K562 (cell line): ENCODE measurements around the gene SULT2B1. TPM values are rescaled to one million over a fixed set of nuclear protein-coding genes. Genes with fewer than 3 reads are reported as not detected.

Experiments
- RFX1 ChIP-seq: fragments of 450-650 bp; IDR thresholded peaks from 2 replicates; pipeline ENCODE4 v1.6.1; 2016; ENCODE audit warnings: mild to moderate bottlenecking, moderate library complexity
- SIN3B ChIP-seq: fragments of 450-650 bp; IDR thresholded peaks from 2 replicates; pipeline ENCODE4 v1.6.1; 2017; ENCODE audit warnings: low read depth, mild to moderate bottlenecking, moderate library complexity
- ZBTB7A ChIP-seq: IDR thresholded peaks from 2 replicates; pipeline ENCODE4 v1.6.1; 2011; ENCODE audit warnings: low read depth, mild to moderate bottlenecking, low read length, moderate library complexity, borderline replicate concordance; ENCODE audit not compliant: control insufficient read depth
- ZNF282 ChIP-seq: sonication (generic); formaldehyde crosslinking; IDR thresholded peaks from 2 replicates; pipeline ENCODE4 v1.8.1; 2023; ENCODE audit warnings: missing genetic modification reagents
- ZNF311 ChIP-seq: fragments of 250-450 bp; sonication (Bioruptor Pico); IDR thresholded peaks from 2 replicates; pipeline ENCODE4 v1.4.0; 2020; ENCODE audit warnings: mild to moderate bottlenecking, moderate library complexity
- polyA plus RNA-seq, 8 experiments: library from polyadenylated mRNA; depleted of rRNA in 4 of 8; stranded (reverse) in 5 of 8; unstranded in 3 of 8; fragments of >200 nt; fragmentation: Nextera tagmentation in 2 of 8; fragmentation: Illumina TruSeq in 1 of 8; extraction: Ambion mirVana in 2 of 8; extraction: Trizol in 1 of 8; gene quantifications; 2 replicates each; pipeline versions ENCODE4 v1.2.1 to v1.2.3, GENCODE V29; 2011 to 2014; ENCODE audit warnings: inconsistent platforms in 1 of 8, missing spikeins in 1 of 8
- total RNA-seq, 7 experiments: library from RNA; depleted of rRNA in 6 of 7; stranded (reverse); fragments of >200 nt in 6 of 7; fragmentation: Illumina TruSeq in 2 of 7; extraction: Trizol in 2 of 7; gene quantifications; 2 replicates each; pipeline versions ENCODE4 v1.2.1 to v1.2.3, GENCODE V29; 2011 to 2021; ENCODE audit warnings: low replicate concordance in 1 of 7
- TF ChIP-seq, protein P1 (sequence below): sonication (generic); formaldehyde crosslinking; IDR thresholded peaks from 2 replicates; pipeline ENCODE4 v1.8.1; 2023; ENCODE audit warnings: missing genetic modification reagents, mild to moderate bottlenecking, borderline replicate concordance
- TF ChIP-seq, protein P2 (sequence below), 2 experiments: fragments of 200-800 bp in 1 of 2; sonication (Bioruptor generic) in 1 of 2; sonication (generic) in 1 of 2; formaldehyde crosslinking in 1 of 2; IDR thresholded peaks in 1 of 2; conservative IDR thresholded peaks in 1 of 2; 2 replicates each; pipeline versions ENCODE4 v1.5.0 to v1.6.1; 2016 to 2020; ENCODE audit warnings: missing compliant biosample characterization in 1 of 2, missing genetic modification characterization in 1 of 2, missing genetic modification reagents in 1 of 2
- TF ChIP-seq, protein P3 (sequence below), 2 experiments: fragments of 450-650 bp; IDR thresholded peaks; 2 replicates each; pipeline ENCODE4 v1.6.1; 2016; ENCODE audit warnings: mild to moderate bottlenecking in 2 of 2, borderline replicate concordance in 1 of 2, low read depth in 1 of 2, moderate library complexity in 1 of 2
- TF ChIP-seq, protein P4 (sequence below): sonication (generic); formaldehyde crosslinking; IDR thresholded peaks from 2 replicates; pipeline ENCODE4 v1.5.0; 2020; ENCODE audit warnings: missing genetic modification reagents

Gene SULT2B1
- total and polyA plus RNA-seq, 9 of the 15 experiments (the other 6 are each of a cell fraction or from before 2014, with no cell fraction given), result 0.09 to 0.62 (median 0.22) TPM; not detected in 2

DNA sequence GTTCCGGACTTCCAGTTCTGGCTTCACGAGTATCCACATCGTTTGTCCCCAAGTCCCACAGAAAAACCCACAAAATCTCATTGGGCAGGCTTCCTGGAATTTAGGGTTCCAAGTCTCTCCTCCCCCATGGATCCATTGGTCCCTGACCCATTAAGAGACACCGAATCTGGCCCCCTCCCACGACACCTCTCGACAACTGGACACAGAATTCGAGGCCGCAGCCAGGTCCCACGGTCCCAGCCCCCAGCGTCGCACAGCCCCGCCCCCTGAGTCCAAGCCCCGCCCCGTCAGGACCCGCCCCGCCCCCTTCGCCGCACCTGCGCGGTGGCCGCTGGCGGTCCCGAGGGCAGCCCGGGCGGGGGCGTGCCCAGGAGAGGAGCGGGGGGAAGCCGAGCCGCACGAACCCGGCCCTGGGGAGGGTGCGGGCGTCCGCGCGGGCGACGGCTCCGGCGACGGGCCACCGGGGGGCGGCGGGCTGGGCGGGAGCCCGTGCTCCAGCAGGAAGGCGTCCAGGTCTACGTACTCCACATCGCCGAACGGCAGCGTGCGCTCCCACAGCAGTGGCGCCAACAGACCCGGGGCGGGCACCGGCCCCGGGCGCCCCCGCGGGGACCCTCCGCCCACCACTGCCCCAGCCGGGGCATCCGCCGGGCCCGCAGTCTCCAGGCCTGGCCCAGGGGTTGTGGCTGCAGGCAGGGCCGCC is 83.4 kb downstream of the SULT2B1 start (continued):
- TF ChIP-seq, protein P1, sequence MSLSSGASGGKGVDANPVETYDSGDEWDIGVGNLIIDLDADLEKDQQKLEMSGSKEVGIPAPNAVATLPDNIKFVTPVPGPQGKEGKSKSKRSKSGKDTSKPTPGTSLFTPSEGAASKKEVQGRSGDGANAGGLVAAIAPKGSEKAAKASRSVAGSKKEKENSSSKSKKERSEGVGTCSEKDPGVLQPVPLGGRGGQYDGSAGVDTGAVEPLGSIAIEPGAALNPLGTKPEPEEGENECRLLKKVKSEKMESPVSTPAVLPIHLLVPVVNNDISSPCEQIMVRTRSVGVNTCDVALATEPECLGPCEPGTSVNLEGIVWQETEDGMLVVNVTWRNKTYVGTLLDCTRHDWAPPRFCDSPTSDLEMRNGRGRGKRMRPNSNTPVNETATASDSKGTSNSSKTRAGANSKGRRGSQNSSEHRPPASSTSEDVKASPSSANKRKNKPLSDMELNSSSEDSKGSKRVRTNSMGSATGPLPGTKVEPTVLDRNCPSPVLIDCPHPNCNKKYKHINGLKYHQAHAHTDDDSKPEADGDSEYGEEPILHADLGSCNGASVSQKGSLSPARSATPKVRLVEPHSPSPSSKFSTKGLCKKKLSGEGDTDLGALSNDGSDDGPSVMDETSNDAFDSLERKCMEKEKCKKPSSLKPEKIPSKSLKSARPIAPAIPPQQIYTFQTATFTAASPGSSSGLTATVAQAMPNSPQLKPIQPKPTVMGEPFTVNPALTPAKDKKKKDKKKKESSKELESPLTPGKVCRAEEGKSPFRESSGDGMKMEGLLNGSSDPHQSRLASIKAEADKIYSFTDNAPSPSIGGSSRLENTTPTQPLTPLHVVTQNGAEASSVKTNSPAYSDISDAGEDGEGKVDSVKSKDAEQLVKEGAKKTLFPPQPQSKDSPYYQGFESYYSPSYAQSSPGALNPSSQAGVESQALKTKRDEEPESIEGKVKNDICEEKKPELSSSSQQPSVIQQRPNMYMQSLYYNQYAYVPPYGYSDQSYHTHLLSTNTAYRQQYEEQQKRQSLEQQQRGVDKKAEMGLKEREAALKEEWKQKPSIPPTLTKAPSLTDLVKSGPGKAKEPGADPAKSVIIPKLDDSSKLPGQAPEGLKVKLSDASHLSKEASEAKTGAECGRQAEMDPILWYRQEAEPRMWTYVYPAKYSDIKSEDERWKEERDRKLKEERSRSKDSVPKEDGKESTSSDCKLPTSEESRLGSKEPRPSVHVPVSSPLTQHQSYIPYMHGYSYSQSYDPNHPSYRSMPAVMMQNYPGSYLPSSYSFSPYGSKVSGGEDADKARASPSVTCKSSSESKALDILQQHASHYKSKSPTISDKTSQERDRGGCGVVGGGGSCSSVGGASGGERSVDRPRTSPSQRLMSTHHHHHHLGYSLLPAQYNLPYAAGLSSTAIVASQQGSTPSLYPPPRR (CRISPR knock-in tag), result no peak
- TF ChIP-seq, protein P2, sequence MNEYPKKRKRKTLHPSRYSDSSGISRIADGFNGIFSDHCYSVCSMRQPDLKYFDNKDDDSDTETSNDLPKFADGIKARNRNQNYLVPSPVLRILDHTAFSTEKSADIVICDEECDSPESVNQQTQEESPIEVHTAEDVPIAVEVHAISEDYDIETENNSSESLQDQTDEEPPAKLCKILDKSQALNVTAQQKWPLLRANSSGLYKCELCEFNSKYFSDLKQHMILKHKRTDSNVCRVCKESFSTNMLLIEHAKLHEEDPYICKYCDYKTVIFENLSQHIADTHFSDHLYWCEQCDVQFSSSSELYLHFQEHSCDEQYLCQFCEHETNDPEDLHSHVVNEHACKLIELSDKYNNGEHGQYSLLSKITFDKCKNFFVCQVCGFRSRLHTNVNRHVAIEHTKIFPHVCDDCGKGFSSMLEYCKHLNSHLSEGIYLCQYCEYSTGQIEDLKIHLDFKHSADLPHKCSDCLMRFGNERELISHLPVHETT (CRISPR knock-in tag; conservative IDR thresholded peaks at IDR 0.05 in 1 of 2, IDR thresholded peaks at IDR 0.05 in 1 of 2), result peak in 1 of 2 experiments; percentile 42; a peak in 1 of 4 replicates
- TF ChIP-seq ZNF282 (CRISPR knock-in tag) (no peak), SIN3B (peak; percentile 54), RFX1 (no peak), ZNF311 (no peak), ZBTB7A (peak; percentile 48; the same call in 1 of the 2 replicates)
- TF ChIP-seq, protein P3, sequence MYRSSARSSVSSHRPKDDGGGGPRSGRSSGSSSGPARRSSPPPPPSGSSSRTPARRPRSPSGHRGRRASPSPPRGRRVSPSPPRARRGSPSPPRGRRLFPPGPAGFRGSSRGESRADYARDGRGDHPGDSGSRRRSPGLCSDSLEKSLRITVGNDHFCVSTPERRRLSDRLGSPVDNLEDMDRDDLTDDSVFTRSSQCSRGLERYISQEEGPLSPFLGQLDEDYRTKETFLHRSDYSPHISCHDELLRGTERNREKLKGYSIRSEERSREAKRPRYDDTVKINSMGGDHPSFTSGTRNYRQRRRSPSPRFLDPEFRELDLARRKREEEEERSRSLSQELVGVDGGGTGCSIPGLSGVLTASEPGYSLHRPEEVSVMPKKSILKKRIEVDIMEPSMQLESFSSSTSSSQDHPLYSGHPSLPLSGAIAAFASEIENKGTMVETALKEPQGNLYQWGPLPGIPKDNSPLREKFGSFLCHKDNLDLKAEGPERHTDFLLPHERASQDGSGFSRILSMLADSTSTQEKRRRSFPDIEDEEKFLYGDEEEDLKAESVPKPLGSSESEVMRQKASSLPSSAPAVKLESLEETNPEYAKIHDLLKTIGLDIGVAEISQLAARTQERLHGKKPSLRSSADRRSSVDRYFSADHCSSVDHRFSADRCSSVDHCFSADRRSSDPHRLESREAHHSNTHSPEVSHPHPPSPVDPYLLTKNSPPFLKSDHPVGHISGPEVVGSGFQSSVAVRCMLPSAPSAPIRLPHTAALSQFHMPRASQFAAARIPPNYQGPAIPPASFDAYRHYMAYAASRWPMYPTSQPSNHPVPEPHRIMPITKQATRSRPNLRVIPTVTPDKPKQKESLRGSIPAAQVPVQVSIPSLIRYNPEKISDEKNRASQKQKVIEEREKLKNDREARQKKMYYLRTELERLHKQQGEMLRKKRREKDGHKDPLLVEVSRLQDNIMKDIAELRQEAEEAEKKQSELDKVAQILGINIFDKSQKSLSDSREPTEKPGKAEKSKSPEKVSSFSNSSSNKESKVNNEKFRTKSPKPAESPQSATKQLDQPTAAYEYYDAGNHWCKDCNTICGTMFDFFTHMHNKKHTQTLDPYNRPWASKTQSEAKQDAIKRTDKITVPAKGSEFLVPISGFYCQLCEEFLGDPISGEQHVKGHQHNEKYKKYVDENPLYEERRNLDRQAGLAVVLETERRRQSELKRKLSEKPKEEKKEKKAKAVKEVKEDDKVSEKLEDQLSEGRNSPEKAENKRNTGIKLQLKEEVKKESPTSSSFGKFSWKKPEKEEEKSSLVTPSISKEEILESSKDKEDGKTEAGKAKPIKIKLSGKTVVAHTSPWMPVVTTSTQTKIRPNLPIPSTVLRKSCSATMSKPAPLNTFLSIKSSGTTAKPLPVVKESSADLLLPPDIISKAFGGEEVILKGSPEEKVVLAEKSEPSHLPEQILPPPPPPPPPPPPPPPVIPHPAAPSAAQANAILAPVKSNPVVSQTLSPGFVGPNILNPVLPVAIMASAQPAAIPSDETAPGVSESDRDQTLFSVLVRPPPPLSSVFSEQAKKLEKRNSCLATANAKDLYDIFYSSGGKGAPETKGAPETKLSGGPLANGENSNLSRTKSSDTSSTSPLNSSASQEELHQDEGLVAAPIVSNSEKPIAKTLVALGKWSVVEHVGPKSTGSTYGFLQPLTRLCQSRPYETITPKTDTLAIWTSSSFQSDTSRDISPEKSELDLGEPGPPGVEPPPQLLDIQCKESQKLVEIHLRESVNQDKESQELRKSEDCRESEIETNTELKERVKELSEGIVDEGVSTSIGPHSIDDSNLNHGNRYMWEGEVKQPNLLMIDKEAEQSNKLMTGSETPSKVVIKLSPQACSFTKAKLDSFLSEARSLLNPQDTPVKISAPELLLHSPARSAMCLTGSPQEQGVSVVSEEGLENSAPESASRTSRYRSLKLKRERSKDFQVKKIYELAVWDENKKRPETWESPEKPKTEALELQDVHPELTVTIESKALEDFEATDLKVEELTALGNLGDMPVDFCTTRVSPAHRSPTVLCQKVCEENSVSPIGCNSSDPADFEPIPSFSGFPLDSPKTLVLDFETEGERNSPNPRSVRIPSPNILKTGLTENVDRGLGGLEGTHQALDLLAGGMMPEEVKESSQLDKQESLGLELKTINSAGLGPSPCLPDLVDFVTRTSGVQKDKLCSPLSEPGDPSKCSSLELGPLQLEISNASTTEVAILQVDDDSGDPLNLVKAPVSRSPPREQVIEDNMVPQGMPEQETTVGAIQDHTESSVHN (IDR thresholded peaks at IDR 0.05; ENCODE audit: borderline replicate concordance in 1 of 2, low read depth in 1 of 2), result no peak
- TF ChIP-seq, protein P4, sequence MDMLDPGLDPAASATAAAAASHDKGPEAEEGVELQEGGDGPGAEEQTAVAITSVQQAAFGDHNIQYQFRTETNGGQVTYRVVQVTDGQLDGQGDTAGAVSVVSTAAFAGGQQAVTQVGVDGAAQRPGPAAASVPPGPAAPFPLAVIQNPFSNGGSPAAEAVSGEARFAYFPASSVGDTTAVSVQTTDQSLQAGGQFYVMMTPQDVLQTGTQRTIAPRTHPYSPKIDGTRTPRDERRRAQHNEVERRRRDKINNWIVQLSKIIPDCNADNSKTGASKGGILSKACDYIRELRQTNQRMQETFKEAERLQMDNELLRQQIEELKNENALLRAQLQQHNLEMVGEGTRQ, result no peak
